A549 (cell line): ENCODE data around the gene METTL9. TPM values are rescaled to one million over a fixed set of nuclear protein-coding genes. Genes with fewer than 3 reads are reported as not detected.

Source experiments
- ATAC-seq, 2 experiments: fragments of 200-7000 bp in 1 of 2; fragments of >200 bp in 1 of 2; cut with Nextera tagmentation in 1 of 2; cut with Tn5 transposase in 1 of 2; 3 replicates each; pipeline versions ENCODE4 v1.8.0 to v1.9.1; 2018 to 2020; ENCODE audit warnings: mild to moderate bottlenecking in 1 of 2, moderate library complexity in 1 of 2
- CTCF ChIA-PET: fragments of 300-600 bp; sonication (Branson Sonifier 250); formaldehyde crosslinking; extraction: SDS; loops from one replicate; lab custom pipeline; 2021; ENCODE audit warnings: antibody characterized with exemption, inconsistent platforms; lab: Yijun Ruan, JAX
- POLR2A ChIA-PET: fragments of 350-600 bp; formaldehyde crosslinking; extraction: SDS; loops from one replicate; lab custom pipeline; 2021; ENCODE audit warnings: antibody characterized with exemption, inconsistent platforms; lab: Yijun Ruan, JAX
- DNase-seq, 2 experiments: peaks; one replicate each; pipeline versions ENCODE4 v3.0.0 to v3.0.0-alpha.2; 2011 to 2016; ENCODE audit warnings: low read depth in 1 of 2, low spot score in 1 of 2
- FAIRE-seq: peaks from 2 replicates; lab custom pipeline; 2011; peaks lifted over from hg19 to GRCh38; lab: Jason Lieb, UNC
- H3K27ac ChIP-seq, 2 experiments: fragments of >200 bp; sonication (Bioruptor Twin); formaldehyde crosslinking; 3 replicates each; pipeline ENCODE4 v1.5.1; 2016 to 2017
- H3K4me1 ChIP-seq: fragments of >200 bp; sonication (Bioruptor Twin); formaldehyde crosslinking; 3 replicates; pipeline ENCODE4 v1.6.1; 2016
- H3K4me2 ChIP-seq: fragments of >200 bp; sonication (Bioruptor Twin); formaldehyde crosslinking; 3 replicates; pipeline ENCODE4 v1.6.1; 2016
- H3K4me3 ChIP-seq: fragments of >200 bp; sonication (Bioruptor Twin); formaldehyde crosslinking; 3 replicates; pipeline ENCODE4 v1.5.1; 2016
- H3K9me3 ChIP-seq: fragments of >200 bp; sonication (Bioruptor Twin); formaldehyde crosslinking; 3 replicates; pipeline ENCODE4 v1.6.1; 2016
- CBX2 ChIP-seq: fragments of 200-600 bp; sonication (generic); IDR thresholded peaks from 2 replicates; pipeline ENCODE4 v1.6.1; 2016; ENCODE audit warnings: low read depth, mild to moderate bottlenecking, borderline replicate concordance
- CBX8 ChIP-seq: fragments of 200-600 bp; sonication (generic); IDR thresholded peaks from 2 replicates; pipeline ENCODE4 v1.6.1; 2016
- CEBPB ChIP-seq, 2 experiments: fragments of >200 bp in 1 of 2; sonication (Bioruptor Twin) in 1 of 2; formaldehyde crosslinking in 1 of 2; IDR thresholded peaks; 2 replicates each; pipeline ENCODE4 v1.6.1; 2012 to 2016
- CHD2 ChIP-seq: fragments of 150-350 bp; IDR thresholded peaks from 2 replicates; pipeline ENCODE4 v1.6.1; 2014; ENCODE audit warnings: low read length; ENCODE audit not compliant: partially characterized antibody
- EHMT2 ChIP-seq: fragments of 200-600 bp; sonication (generic); IDR thresholded peaks from 2 replicates; pipeline ENCODE4 v1.6.1; 2016; ENCODE audit warnings: antibody characterized with exemption, low read depth, mild to moderate bottlenecking, moderate library complexity
- EP300 ChIP-seq, 2 experiments: fragments of >200 bp; sonication (Bioruptor Twin); formaldehyde crosslinking; IDR thresholded peaks; 2 replicates in 1 of 2; 3 replicates in 1 of 2; pipeline ENCODE4 v1.6.1; 2016 to 2017
- GATA3 ChIP-seq: IDR thresholded peaks from 2 replicates; pipeline ENCODE4 v1.6.1; 2012; ENCODE audit warnings: borderline replicate concordance
- HDAC2 ChIP-seq: fragments of 200-600 bp; sonication (generic); IDR thresholded peaks from 2 replicates; pipeline ENCODE4 v1.6.1; 2016
- HOXA7 ChIP-seq: fragments of 250-450 bp; sonication (Bioruptor Pico); IDR thresholded peaks from 2 replicates; pipeline ENCODE4 v1.5.0; 2020; ENCODE audit warnings: mild to moderate bottlenecking, moderate library complexity
- JUN ChIP-seq, 2 experiments: fragments of >200 bp; sonication (Bioruptor Twin); formaldehyde crosslinking; IDR thresholded peaks; 2 replicates in 1 of 2; 3 replicates in 1 of 2; pipeline ENCODE4 v1.6.1; 2016 to 2017
- JUNB ChIP-seq: fragments of >200 bp; sonication (Bioruptor Twin); formaldehyde crosslinking; IDR thresholded peaks from 2 replicates; pipeline ENCODE4 v1.6.1; 2016
- KDM1A ChIP-seq: fragments of 200-600 bp; sonication (generic); IDR thresholded peaks from 2 replicates; pipeline ENCODE4 v1.6.1; 2016; ENCODE audit warnings: low read depth, mild to moderate bottlenecking
- NFE2L2 ChIP-seq: fragments of 150-350 bp; conservative IDR thresholded peaks from 2 replicates; pipeline ENCODE4 v1.6.1; 2014; ENCODE audit warnings: low read length
- NR3C1 ChIP-seq: fragments of >200 bp; sonication (Bioruptor Twin); formaldehyde crosslinking; IDR thresholded peaks from 3 replicates; pipeline ENCODE4 v1.6.1; 2017
- RCOR1 ChIP-seq: fragments of 150-350 bp; IDR thresholded peaks from 2 replicates; pipeline ENCODE4 v1.6.1; 2014; ENCODE audit warnings: antibody characterized with exemption, low read length, low read depth
- SREBF2 ChIP-seq: fragments of 450-650 bp; IDR thresholded peaks from 2 replicates; pipeline ENCODE4 v1.6.1; 2014; ENCODE audit warnings: mild to moderate bottlenecking, moderate library complexity
- WGBS: methylation state at CpG from one replicate; pipeline ENCODE4 v1.1.6; 2017; ENCODE audit errors: missing lambda C conversion rate; 5-methylcytosine and 5-hydroxymethylcytosine counted together
- polyA plus RNA-seq, 4 experiments: library from polyadenylated mRNA; depleted of rRNA in 3 of 4; stranded (reverse); fragments of >200 nt; fragmentation: RNase III in 1 of 4; extraction: RNeasy Plus Mini Kit Qiagen cat#74134 plus additional on column Dnase treatment in 1 of 4; gene quantifications; 2 replicates in 3 of 4; 3 replicates in 1 of 4; pipeline ENCODE4 v1.2.3, GENCODE V29; 2011 to 2017
- TF ChIP-seq, protein P1 (sequence below): fragments of >200 bp; sonication (Bioruptor Twin); formaldehyde crosslinking; IDR thresholded peaks from 3 replicates; pipeline ENCODE4 v1.5.1; 2016
- TF ChIP-seq, protein P2 (sequence below): fragments of 150-350 bp; IDR thresholded peaks from 2 replicates; pipeline ENCODE4 v1.6.1; 2014; ENCODE audit warnings: low read depth, mild to moderate bottlenecking, low read length
- TF ChIP-seq, protein P3 (sequence below): IDR thresholded peaks from 2 replicates; pipeline ENCODE4 v1.6.1; 2012; ENCODE audit warnings: low read depth, borderline replicate concordance

The METTL9 gene
- polyA plus RNA-seq, 2 of the 4 experiments (the other 2 are of a cell fraction) = 72.2 to 124 TPM

DNA sequence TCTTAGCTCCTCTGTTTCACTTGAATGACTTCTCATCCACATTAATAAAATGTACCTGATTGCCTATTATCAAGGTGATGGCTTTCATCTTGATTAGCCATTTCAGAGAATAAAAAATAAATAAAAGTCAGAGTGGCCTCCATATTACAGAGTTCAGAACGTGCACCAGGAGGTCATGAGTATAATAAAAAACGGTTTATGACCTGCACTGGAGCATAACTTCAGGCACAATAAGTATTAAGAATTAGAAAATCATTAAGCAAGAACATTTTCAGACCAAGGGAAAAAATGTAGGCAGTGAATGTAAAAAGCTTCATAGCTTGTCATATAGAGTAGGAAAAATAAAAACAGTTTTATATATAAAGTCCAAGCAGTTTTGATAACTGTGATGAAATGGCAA is 11.4 kb downstream of the METTL9 start:
- no peak for FAIRE-seq
- peaks cover 21% of the 10 kb centered on the region for H3K4me1 ChIP-seq
- CTCF ChIA-PET = interaction anchor here (0.7 kb wide), 1 partner anchor 46 kb away, joined by 3 read pairs; no protein-coding TSS in a partner anchor
- H3K4me3 ChIP-seq = no peak overlapping the region
- ATAC-seq = no peak
- H3K9me3 ChIP-seq = no peaks in the 10 kb centered on the region
- no peak for DNase-seq
- POLR2A ChIA-PET = no interaction called here
- WGBS = 58% methylated on average over 2 of the region's 2 CpGs
- peak overlapping the region; percentile 24; the same call in 2 of the 3 replicates for H3K4me2 ChIP-seq
- no peak overlapping the region for H3K27ac ChIP-seq
- TF ChIP-seq EHMT2 (no peak), GATA3 (no peak), SREBF2 (no peak), CBX2 (no peak), CBX8 (no peak), NFE2L2 (no peak), JUNB (no peak), CEBPB (IDR thresholded peaks at IDR 0.05) (no peak), CHD2 (no peak), JUN (IDR thresholded peaks at IDR 0.05) (no peak), KDM1A (no peak), EP300 (IDR thresholded peaks at IDR 0.05) (no peak), HOXA7 (CRISPR knock-in tag) (no peak)
- TF ChIP-seq, protein P1, sequence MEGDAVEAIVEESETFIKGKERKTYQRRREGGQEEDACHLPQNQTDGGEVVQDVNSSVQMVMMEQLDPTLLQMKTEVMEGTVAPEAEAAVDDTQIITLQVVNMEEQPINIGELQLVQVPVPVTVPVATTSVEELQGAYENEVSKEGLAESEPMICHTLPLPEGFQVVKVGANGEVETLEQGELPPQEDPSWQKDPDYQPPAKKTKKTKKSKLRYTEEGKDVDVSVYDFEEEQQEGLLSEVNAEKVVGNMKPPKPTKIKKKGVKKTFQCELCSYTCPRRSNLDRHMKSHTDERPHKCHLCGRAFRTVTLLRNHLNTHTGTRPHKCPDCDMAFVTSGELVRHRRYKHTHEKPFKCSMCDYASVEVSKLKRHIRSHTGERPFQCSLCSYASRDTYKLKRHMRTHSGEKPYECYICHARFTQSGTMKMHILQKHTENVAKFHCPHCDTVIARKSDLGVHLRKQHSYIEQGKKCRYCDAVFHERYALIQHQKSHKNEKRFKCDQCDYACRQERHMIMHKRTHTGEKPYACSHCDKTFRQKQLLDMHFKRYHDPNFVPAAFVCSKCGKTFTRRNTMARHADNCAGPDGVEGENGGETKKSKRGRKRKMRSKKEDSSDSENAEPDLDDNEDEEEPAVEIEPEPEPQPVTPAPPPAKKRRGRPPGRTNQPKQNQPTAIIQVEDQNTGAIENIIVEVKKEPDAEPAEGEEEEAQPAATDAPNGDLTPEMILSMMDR = no peak
- TF ChIP-seq, protein P2, sequence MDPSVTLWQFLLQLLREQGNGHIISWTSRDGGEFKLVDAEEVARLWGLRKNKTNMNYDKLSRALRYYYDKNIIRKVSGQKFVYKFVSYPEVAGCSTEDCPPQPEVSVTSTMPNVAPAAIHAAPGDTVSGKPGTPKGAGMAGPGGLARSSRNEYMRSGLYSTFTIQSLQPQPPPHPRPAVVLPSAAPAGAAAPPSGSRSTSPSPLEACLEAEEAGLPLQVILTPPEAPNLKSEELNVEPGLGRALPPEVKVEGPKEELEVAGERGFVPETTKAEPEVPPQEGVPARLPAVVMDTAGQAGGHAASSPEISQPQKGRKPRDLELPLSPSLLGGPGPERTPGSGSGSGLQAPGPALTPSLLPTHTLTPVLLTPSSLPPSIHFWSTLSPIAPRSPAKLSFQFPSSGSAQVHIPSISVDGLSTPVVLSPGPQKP = no peak

DNA sequence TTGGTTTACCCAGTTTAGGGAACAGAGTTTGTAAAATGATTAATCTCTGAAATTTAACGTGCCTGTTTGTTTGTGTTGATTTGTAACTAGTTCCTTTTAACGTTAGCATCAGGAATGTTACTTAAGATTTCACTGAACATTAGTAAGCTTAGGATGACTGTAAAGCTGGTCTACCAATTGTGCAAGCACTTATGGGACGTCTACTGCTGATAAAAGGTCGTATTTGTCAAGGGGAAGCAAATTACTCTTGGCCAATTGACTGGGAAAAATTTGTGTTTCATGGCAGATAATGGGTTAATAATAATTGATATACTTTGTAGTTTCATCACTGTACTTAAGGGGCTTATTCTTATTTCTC is 11.8 kb downstream of the METTL9 start:
- H3K4me2 ChIP-seq = peak overlapping the region; percentile 24; the same call in 2 of the 3 replicates
- 32% methylated on average over 4 of the region's 4 CpGs for WGBS
- H3K9me3 ChIP-seq = no peaks in the 10 kb centered on the region
- DNase-seq (no peak), ATAC-seq (no peak), FAIRE-seq (no peak)
- no peak for TF ChIP-seq HOXA7 (CRISPR knock-in tag)
- TF ChIP-seq, protein P2 = no peak
- no peak for TF ChIP-seq EHMT2
- TF ChIP-seq HDAC2 = no peak
- TF ChIP-seq RCOR1 = no peak
- TF ChIP-seq GATA3 = no peak
- TF ChIP-seq, protein P3, sequence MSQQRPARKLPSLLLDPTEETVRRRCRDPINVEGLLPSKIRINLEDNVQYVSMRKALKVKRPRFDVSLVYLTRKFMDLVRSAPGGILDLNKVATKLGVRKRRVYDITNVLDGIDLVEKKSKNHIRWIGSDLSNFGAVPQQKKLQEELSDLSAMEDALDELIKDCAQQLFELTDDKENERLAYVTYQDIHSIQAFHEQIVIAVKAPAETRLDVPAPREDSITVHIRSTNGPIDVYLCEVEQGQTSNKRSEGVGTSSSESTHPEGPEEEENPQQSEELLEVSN = no peak
- TF ChIP-seq NR3C1 = no peak
- TF ChIP-seq KDM1A = no peak
- TF ChIP-seq SREBF2 = no peak
- no peak overlapping the region for H3K4me3 ChIP-seq
- H3K4me1 ChIP-seq = peaks cover 20% of the 10 kb centered on the region
- POLR2A ChIA-PET = no interaction called here
- CTCF ChIA-PET = no interaction called here
- no peak overlapping the region for H3K27ac ChIP-seq
